Epithelial cell of esophagus (primary cell): ENCODE measurements around the gene EEFSEC.

Experiments used
- DNase-seq: peaks from one replicate; pipeline ENCODE4 v3.0.0; 2010; ENCODE audit warnings: low read depth
- H3K4me3 ChIP-seq: 2 replicates; pipeline ENCODE4 v1.5.1; 2011; ENCODE audit warnings: mild to moderate bottlenecking, low read length, control low read depth
- CTCF ChIP-seq: IDR thresholded peaks from 2 replicates; pipeline ENCODE4 v1.5.1; 2011; ENCODE audit warnings: low read depth, mild to moderate bottlenecking, low read length, control low read depth, inconsistent platforms; ENCODE audit not compliant: insufficient read depth; ENCODE audit errors: missing control alignments

EEFSEC gene

GRCh38 chr3:128238184-128238489 is 84.9 kb downstream of the EEFSEC start:
- no peak for TF ChIP-seq CTCF
- no peak overlapping the region for H3K4me3 ChIP-seq
- no peak for DNase-seq

- no peak for TF ChIP-seq CTCF
- DNase-seq: no peak
- H3K4me3 ChIP-seq: no peak overlapping the region
Measured at GRCh38 chr3:128239304-128239703, 86.0 kb downstream of the EEFSEC start.

GRCh38 chr3:128240232-128240631 is 87.0 kb downstream of the EEFSEC start:
- TF ChIP-seq CTCF: no peak
- no peak for DNase-seq
- H3K4me3 ChIP-seq: no peak overlapping the region

- H3K4me3 ChIP-seq: no peak overlapping the region
- no peak for TF ChIP-seq CTCF
- DNase-seq: no peak
Measured at GRCh38 chr3:128241741-128242140, 88.5 kb downstream of the EEFSEC start.

- DNase-seq: no peak
- no peak overlapping the region for H3K4me3 ChIP-seq
- TF ChIP-seq CTCF: no peak
Measured at GRCh38 chr3:128242818-128243601, 89.7 kb downstream of the EEFSEC start.

GRCh38 chr3:128243602-128244504 is 90.6 kb downstream of the EEFSEC start:
- TF ChIP-seq CTCF: no peak
- H3K4me3 ChIP-seq: no peak overlapping the region
- no peak for DNase-seq

GRCh38 chr3:128245460-128245859 is 92.2 kb downstream of the EEFSEC start:
- TF ChIP-seq CTCF: no peak
- DNase-seq: no peak
- H3K4me3 ChIP-seq: no peak overlapping the region
